ENCODE data around the gene USP54.

DNA sequence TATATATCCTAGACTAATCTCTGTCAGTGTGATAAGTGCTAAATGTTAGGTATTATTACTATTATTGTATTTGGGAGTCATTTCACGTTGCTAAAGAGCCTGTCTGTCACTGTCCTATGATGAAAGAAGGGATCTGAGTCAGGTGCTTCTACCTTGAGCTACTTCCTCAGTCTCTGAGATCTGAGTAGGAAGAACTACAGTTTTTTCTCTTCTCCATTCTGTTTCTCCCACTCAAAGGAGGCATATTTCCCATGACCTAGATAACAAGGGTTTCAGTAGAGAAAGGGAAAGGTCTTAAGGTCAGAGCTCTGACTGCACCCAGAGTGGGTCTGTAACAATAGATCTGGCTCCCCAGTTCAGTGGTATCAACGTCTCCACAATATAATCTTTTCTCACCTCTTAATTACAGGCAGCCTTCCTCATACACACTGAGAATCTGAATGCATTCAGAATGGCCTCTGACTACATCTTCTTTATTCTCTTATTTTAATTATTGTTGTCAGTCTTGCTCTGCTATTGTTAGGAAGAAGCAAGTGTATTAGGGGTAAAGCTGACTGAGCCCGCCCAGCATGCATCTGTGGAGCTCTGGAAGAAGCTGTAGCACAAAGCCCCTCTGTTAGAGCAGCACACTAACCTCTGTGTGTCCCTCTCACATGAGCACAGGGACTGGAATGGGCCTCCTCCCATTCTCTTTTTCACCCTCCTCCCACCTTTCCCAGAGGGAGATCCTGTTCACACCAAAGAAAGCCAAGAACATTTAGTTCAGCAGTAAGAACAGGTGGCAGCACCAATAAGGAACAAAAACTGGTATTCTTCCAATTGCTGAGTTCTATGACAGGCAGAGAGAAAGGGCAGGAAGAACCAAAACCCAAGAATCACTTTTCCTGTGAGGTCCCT lies 38.1 kb downstream of the USP54 start:
- no peak for TF ChIP-seq SPI1 (IDR thresholded peaks at IDR 0.05; ENCODE audit: low read depth, low read length)
- TF ChIP-seq POLR2AphosphoS5 (IDR thresholded peaks at IDR 0.05; ENCODE audit: low read depth, low read length): no peak
- no peak for TF ChIP-seq TAF1 (IDR thresholded peaks at IDR 0.05; ENCODE audit: low read depth, low read length)
- TF ChIP-seq POLR2A (IDR thresholded peaks at IDR 0.05; ENCODE audit: low read depth, low read length): no peak
- TF ChIP-seq PAX5 (IDR thresholded peaks at IDR 0.05; ENCODE audit: insufficient read depth, low read length, severe bottlenecking): no peak

Measured in GM12891 (cell line).